HG02763 (cell line): ENCODE measurements around the gene THSD7B.

ENCODE experiments used
- ATAC-seq: cut with Tn5 transposase; IDR thresholded peaks from one replicate; pipeline ENCODE4 v1.9.1; 2021; ENCODE audit warnings: mild to moderate bottlenecking, moderate library complexity; ENCODE audit not compliant: unreplicated experiment

THSD7B gene

DNA sequence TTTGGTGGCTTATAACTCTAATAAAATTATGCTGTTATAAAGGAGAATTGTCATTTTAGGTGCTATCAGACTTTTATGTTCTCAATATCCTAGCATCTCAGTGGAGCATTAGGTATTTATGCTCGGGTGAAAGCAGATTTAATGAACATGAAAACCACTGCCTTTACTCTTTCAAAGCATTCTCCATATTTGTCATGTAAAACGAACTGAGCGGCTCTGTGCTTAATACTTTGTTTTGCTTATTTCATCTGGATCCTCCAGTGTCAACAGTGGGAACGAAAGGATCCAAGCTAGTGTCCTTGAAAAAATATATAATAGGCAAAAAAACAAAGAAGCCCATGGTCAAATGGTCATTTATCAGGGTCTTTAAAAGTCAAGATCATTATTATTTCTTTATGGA, 53.5 kb downstream of the THSD7B start:
- no peak for ATAC-seq

DNA sequence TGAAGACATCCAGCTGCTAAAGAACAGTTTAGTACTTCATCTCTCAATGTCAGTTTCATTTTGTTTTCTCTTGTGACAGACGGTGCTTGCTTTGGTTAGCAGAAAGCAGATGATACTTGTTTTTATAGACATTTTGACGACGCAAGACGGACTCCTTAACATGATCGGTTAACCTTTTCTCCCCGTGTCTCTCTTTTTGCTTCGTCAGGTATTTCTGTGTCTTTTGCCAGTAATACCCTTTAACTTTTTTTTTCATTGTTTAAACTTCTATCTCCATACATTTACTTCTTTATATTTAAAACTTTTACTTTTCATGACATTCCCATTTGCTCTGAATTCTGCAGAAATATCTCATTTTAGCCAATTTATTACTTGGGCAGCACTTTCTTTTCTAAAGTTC, 57.9 kb downstream of the THSD7B start:
- no peak for ATAC-seq

DNA sequence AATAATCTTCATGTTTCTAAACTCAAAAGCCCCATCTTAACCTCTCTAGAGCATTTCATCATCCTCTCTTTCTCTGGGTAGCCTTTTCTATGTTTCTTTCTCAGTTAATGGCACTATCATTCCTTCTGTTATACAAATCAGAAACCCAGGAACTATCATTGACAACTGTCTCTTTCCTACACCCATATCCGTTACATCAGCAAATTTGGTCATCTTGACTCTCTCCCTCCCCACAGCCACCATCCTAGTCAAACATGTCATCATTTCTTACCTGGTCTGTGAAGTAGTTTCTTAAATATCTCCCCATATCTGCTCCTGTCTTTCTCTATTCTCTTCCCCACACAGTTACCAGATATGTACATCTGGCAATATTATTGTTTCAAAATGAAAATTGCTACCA, 62.8 kb downstream of the THSD7B start:
- no peak for ATAC-seq

DNA sequence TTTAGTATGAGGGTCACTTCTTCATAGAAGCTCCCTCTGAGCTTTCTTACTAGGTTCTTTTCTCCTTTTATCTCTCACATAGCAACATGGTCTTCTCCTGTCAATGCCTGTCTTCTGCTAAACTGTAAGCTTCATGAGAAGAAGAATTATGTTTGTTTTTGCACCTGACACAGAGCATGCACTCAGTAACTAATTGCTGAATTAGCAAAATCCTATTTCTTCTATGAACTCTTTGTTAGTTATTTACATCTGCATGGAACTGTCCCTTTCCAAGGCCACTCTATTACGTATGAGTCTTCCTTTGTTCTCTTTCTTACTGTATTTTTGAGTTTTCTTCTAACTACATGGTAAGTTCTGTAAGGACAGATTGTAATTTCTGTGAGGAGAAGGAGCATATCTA, 63.4 kb downstream of the THSD7B start:
- ATAC-seq = no peak

DNA sequence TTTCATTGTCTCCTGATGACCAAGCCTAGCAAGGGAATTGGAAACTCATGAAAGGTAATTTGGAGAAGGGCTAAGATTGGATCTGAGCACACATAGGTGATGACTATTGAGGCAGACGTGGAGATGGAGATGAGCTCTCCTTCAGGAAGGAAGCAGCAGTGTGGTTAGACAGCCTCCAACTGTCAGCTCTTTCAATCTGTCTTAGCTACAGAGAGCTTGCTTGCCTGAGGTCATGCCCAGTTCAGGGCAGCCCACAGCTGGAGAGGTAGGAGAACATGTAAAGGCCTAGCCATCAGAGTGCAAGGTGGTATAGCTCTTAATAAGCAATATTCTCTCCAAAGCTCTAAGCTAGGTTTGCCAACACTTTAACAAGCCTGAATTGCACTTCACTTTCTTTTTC, 79.2 kb downstream of the THSD7B start:
- no peak for ATAC-seq

DNA sequence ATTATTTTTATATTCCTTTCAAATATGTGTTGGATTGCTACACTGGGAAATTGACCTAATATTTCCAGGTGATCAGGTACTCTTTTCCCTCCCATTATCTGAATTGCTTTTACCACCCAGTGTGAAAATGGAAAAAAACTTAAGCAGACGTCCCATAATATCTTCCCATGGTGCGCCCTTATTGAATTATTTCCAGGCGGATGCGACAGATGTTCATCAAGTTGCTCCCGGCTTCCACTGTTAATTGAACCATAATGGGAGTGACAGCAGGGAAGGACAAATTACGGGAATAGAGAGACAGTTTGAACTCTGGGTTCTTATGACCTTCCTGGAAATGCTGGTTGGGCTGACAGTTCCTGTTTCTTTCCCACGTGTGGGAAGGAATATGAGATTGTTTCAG, 93.3 kb downstream of the THSD7B start:
- ATAC-seq = no peak

DNA sequence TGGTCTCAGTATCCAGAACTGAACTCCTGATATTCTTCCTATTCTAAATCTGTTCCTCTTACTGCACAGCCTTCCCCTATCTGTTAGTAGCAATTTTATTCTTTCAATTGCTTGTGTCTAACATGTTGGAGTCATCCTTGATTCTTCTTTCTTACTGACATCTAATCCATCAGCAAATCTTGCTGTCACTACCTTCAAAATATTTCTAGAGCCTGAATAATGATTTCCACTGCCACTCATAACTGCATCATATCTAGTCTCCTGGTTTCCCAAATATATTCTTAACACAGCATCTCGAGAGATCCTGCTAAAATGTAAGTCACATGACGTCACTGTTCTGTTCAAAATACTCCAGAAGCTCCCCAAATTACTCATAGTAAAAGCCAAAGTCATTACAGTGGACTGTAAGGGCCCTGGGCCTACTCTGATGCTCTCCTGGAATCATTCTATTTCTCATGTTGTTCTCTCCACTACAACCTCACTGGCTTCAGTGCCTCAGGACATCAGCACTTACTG, 95.2 kb downstream of the THSD7B start:
- no peak for ATAC-seq

DNA sequence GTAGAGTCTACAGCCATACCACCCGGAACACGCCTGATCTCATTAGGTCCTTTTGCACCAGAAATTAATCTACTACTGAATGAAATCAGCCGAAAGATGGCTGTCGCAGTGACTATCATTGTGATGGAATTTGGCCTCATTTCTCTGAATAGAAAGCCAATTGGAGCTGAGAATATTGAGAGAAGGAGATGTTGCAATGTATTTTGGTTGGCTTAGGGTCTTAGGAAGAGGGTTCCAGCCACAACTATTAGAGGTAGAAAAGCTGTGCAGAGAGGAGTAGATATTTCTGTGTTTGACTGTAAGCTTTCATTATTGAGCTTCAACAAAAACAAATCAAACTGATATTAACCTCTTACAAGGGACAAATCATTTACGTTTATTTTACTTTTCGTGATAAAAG, 98.1 kb downstream of the THSD7B start:
- ATAC-seq = no peak

DNA sequence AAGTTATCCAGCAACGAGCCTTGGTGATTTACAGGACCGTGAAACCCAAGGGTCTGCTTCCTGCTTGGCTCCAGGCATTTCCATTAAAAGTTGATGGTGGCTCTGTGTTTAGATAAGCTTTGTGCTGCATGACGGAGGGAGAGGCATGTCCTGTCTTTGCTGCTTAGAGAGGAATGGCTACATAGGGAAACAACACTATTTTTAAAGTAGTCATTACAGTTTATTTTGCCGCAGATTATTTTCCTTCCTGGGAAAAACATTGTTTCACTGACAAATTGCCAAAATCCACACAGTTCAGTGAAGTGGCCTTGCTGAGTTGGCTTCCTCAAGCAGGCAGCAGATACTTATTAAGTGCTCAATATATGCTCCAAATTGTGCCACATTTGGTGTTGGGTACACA, 98.5 kb downstream of the THSD7B start:
- no peak for ATAC-seq

DNA sequence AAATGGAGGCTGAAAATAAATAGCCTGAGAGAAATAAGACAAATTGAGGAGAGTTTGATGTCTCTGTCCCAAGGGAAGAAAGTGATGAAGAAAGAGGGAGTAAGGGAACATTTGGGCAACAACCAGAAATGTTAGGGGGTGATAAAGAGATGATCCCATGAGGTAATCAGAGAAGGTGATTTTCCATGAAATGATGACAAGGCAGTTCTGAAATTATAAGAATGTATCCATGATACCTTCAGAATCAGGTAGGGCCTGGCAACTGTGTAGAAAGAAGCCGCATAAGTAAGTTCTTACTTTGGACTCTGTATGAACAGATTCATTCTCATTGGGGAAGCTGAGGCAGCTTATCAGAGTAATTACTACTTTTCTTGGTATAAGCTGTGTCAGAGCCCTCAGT, 106.1 kb downstream of the THSD7B start:
- ATAC-seq = no peak

DNA sequence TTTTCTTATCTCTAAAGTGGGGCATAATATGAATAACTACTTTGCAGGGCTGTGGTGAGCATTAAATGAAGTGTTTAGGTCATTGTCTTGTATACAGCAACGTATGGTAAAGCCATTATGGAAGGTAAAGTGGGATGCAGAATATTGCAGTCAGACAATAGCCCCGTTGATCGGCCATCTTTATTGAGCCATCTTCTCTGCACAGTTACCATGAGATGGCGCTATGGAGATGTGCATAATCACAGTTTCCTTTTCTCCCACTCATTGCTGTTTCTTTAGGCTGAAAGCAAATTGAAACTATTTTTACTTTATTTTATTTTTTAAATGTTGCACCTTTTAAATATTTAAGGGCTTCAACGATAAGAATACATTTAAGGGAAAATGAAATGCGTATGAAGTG, 108.9 kb downstream of the THSD7B start:
- no peak for ATAC-seq

DNA sequence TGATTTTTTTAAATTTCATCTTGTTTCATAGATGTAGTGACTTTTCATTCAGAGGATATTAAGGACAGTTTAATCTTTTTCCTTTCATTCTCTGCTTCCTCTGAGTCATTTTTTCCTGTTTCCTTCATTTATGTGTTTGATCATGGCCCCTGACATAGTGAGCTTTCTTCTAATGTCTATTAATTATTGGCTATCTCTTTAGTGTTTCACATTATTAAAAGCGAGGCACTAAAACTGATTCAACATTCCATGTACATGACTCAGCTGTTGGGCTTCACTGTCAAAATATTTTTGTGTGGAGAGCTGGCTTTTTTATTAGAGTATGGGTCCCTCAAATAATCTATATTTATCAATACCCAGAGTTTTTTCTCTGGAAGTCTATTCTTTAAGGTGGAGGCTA, 125.8 kb downstream of the THSD7B start:
- ATAC-seq = no peak

DNA sequence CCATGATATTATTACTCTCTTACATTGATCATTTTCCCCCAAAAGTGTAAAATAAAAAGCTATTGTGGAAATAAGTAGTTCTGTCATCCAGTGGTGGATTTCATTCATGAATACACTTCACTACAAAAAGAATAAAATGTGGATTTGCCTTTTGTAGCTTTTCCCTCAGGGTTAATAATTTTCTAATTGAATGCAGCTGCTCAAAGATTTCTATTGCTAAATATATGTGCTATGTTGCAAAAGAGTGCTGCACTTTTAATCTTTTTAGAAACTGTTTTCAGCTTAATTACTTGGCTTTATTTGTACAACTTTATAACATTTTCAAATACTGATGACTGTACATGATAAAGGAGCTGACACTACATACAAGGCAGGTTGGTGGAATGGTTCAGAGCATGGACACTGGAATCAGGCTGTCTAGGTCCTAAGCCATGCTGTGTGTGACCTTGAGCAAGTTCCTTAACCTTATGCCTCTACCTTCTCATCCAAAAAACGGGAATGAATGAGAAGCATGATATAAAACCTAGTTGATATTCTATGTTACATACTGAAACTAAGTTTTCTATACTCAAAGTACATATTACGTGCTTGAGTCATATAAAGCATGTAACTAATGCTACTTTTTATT, 128.8 kb downstream of the THSD7B start:
- ATAC-seq = no peak

DNA sequence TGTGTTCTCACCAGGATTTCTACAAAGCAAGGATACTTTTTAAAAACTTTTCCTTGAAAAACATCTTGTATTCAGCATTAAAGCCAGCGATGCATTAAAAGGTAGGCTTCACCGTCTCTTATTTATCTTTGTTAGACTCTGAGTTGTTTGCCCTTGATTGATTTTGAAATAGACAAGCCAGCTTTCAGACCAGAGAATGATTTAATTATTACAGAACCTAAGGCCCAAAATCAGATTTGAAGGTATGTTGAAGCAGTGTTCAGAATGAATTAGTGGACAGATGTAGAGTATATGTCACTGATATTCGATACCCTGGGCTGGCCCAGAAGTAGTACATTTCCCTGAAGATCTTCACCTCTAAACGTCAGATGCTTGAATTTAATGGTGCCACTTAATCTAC, 136.4 kb downstream of the THSD7B start:
- no peak for ATAC-seq

DNA sequence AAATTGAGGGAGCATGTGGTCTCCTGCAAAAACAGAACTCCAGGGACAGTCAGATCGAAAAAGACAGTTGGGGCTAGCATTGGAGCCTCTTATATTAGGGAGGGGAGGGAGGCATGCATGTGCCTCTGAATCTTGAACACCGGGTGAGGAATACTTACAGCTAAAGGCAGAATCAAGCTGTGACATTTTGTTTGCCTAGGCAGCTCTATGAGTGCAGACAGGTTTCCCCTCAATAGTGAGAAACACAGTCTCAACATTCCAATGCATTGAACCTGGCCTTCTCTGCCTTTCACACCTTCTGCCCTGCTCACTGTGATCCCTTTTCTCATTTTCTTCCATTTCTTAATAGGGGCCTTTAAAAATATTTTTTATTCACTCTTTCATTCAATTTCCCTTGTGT, 140.4 kb downstream of the THSD7B start:
- ATAC-seq = no peak

DNA sequence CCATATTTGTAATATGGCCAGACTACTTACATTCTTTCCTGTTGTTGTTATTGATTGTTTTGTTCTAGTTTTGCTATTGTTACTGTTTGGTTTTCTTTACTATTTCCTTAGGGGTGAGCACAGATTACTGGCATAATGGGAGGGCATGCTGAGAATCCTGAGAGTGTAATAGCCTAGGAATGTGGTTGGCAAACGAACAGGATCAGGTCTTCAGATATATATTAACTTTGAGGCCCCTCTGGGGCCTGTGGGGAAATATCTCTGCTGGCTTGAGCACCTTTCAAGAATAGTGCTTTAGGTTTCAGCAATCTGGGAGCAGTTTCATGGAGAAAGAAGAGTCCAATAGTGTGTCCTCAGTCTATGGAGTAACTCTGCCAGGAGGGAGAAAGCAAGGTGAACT, 144.4 kb downstream of the THSD7B start:
- ATAC-seq = no peak

DNA sequence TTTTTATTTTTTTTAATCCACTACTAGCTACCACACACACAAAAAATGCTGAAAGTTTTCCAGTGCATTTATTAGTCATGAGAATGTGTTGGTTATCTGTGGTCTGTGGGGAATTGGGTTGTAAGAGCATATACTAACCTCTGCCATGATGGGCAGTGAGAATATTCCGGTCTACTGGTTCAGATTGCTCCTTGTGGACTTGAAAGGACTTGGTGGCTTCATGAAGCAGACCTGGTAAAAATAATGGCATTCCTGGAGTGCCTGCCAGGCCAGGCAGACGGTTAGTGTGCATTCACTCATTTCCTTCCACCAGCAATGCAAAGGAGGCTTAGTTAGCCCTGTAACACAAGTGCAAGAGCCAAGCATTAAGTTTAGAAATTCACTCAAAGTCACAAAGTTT, 150.8 kb downstream of the THSD7B start:
- no peak for ATAC-seq

DNA sequence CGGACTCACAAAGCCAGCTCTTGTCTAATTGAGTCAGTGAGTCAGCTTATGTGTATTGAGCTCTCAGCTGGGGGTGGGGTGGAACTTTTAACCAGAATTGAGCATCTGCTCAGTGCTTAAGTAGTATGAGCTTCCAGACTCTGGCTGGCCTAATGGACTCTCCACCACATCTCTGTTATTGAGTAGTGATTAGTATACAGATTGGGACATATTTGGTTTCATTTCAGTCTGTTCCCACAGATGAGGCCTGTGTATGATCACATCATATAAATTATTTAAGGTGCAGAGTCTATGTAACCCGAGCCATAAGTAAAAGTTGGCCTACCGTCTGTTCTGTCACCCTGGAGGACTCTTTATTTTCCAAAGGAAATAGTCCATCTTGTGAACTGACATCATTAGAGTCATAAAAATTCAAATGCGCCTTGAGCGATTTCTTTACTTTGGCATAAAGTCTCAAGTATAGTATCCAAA, 152.1 kb downstream of the THSD7B start:
- ATAC-seq = no peak

DNA sequence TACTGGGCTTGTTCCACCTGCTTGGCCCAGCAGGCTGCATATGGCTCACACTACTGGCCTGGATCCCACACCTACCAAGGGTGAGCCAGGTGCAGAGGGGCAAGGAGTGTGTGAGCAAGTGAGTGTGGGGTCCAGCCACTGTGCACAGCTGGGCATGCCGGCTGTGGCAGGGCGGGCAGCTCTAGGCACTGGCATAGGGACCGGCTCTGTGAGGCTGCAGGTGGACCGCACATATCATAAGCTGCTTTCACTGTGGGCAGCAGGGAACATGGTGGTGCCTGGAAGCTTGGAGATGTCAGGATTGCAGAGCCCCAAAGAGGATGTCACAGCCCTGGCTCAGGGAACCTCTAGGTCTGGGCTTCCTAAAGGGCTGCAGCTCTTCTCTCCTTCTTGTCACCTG, 154.3 kb downstream of the THSD7B start:
- no peak for ATAC-seq

DNA sequence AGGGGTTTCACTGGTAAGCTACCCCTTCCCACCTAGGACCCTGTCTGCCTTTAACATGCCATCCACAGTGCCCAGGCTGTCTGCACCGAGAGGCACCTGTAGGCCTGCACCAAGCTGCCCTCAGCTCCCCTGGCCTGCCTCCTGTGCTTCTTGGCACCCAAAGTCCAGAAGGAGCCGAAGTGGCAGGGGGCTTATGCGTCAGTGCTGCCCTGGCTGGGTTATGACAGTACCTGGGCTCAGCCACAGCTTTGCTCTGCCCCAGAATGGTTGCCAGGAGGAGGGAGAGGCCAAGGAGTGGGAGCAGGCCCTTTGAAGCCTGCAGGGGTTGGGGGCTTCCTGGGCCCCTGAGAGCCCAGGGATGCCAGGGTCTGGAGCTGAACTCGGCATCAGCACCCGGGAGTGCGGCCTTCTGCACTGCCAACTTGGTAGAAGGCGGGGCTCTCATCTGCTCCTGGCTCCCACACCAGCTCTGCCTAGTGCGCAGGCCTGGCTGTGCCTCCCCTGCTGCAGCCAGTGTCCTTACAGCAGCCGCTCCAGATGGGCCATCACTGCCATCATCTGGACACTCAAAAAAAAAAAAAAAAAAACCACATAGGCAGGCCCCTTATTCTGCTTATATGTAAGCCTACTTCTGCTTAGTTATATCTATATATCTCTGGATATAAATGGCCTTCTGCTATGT, 155.4 kb downstream of the THSD7B start:
- ATAC-seq = no peak

DNA sequence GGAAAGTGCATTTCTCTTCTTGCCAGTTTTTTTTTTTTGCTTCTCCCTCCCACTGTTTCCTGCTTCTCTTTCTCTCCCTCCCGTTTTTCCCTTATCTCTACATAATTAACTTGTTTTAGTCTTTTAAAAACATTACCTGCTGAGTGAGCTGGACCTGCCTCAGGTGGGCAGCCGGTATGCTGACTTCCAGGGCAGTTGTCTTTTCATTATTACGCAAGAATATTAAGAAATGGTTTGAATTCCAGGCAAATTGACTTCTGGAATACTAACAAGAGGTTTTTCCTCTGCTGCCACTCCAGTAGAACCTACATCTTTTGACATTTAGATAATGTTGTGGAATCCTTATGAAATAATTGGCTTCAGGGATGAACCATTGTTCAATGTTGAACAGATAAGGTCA, 161.8 kb downstream of the THSD7B start:
- ATAC-seq = no peak

DNA sequence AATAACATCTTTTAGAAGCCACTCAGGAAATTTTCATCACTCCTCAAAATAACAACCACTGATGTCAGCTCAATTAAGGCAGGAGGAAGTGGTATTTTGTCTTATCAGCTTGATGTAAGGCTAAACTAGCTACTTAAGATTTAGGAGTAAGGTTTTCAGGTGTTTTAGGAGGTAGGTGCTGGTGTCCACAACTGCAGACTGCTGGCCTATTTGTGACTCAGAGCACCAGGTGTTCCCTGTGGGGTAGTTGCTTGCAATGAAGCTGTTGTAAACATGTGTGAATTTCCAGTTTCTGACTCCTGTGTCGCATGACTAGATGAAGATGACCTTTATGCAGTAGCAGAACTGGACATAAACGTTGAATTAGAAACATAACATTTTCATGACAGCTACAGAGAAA, 164.2 kb downstream of the THSD7B start:
- no peak for ATAC-seq

DNA sequence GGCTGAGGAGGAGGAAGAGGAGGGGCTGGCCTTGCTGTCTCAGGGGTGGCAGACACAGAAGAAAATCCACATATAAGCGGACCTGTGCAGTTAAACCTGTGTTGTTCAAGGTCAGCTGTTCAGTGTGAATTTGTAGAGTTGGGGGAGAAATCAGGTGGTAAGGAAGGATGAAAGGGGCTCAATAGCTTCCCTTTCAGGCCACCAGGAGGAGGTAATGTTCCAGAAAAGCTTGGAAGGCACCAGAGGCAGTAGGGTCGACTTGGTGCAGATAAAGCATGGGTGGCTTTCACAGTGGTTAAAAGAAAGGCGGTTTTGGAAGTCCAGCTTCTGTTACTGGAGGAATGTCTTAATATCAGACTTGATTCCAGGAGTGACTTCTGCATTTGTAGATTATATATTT, 167.4 kb downstream of the THSD7B start:
- ATAC-seq = no peak
